Activated T-helper 9 cell treated with anti-CD3 and anti-CD28 coated beads, Interleukin-2, amount 50 U/mL, for 16 hours (primary cell): ENCODE measurements around the gene DYNC1H1.

ENCODE experiments used
- DNase-seq: peaks from one replicate; pipeline ENCODE4 v3.0.0-alpha.2; 2020; ENCODE audit warnings: low read depth

Gene DYNC1H1

GRCh38 chr14:102089621-102090343 lies 125.4 kb downstream of the DYNC1H1 start:
- DNase-seq, result no peak

DNA sequence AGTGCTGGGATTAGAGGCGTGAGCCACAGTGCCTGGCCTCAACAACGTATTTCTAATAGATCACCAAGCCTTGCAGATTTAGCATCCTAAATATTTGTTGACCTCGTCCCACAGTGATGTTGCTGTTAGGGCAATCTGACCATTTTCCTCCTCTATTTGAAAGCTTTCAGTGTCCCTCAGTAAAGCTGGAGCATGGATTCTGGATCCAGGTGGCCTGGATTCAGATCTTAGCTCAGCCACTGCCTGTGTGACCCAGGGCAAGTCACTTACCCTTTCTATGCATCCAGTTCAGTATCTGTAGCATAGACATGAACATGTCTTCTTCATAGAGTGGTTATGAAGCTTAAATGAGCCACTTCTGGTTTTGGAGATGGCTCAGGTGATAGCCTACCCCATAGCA lies 126.3 kb downstream of the DYNC1H1 start:
- DNase-seq, result no peak

GRCh38 chr14:102092806-102093205 lies 128.4 kb downstream of the DYNC1H1 start:
- no peak for DNase-seq

DNA sequence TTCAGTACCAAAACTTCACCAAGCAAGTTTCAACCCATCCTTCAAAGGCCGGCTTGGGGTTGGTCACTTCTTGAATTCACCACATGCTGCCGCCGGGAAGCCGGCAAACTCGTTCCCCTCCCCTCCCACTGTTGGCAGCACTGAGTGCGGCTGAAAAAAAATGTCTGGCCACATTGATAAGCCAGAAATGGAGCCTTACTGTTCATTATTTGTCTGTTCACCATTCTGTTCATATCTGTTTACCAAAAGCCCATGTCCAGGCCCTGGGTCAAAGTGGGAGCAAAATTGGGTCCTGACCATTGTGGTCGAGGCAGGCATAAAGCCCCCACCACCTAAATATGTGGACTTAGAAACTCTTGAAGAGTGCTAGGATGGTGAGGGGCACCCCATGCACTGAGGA lies 129.7 kb downstream of the DYNC1H1 start:
- no peak for DNase-seq

GRCh38 chr14:102095231-102095870 lies 131.0 kb downstream of the DYNC1H1 start:
- DNase-seq, result no peak

- no peak for DNase-seq
These were observed 131.6 kb downstream of the DYNC1H1 start for GRCh38 chr14:102095871-102096568.

DNA sequence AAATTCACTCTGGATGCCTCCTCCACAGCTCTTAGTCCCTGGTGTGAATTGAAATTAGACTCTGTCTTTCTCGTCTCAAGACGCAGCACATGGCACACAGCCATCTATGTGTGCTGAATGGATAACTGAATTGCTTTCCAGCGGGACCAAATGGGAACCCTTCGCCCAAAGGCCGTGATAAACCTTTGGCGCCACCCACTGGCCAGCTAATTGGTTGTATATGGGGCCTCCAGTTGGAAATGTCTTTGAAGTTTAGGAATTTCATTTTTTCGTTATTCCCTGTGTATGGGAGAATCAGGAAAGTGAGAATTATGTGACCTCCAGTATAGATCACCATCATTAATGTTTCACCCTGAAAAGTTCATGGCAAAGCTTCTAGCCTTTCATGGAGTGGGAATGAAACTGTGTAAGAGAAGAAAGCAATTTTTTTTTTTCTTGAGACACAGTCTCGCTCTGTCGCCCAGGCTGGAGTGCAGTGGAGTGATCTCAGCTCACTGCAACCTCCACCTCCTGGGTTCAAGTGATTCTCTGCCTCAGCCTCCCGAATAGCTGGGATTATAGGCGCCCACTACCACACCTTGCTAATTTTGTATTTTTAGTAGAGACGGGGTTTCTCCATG lies 132.3 kb downstream of the DYNC1H1 start:
- DNase-seq, result peak; percentile 54

DNA sequence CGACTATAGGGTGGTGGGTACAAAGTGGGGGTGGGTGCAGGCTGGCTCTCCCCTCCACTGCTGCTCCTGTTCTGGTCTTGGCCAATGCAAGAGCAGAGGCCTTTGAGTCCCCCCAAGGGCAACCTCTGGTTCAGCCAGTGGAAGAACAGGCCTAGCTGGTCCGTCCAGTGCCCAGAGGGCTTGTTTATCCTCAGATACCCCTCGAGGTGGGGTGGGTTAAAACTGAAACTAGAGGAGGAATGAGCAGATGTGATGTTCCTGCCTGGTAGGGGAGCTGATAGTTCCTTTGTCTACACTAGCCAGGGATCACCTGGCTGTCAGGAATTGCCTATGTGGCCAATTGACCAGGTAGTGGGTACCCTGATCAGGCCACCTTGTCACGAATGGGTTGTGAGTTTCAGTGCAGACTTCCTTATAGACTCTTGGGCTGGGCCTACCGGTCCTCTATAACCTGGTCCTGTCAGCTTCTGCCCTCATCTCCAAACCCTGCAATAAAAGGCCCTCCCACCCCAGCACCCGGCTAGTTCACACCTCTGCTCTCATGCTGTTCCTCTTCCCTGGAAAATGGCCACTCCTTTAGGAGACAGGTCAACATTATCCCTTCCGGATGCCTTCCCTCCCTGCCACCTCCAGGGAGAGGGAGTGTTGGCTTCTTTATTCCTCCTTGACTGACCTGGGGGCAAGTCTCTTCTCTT lies 133.2 kb downstream of the DYNC1H1 start:
- no peak for DNase-seq

DNA sequence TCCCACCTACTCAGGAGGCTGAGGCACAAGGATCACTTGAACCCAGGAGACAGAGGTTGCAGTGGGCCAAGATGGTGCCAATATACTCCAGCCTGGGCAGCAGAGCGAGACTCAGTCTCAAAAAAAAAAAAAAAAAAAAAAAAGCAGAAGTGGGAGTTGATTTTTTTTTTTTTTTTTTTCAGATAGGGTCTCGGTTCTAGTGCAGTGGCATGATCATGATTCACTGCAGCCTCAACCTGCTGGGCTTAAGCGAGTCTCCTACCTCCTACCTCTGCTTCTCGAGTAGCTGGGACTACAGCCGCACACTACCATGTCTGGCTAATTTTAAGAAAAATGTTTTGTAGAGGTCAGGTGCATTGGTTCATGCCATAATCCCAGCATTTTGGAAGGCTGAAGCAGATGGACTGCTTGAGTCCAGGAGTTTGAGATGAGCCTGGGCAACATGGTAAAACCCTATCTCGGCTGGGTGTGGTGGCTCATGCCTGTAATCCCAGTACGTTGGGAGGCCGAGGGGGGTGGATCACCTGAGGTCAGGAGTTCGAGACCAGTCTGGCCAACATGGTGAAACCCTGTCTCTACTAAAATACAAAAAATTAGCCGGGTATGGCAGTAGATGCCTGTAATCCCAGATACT lies 138.8 kb downstream of the DYNC1H1 start:
- no peak for DNase-seq

DNA sequence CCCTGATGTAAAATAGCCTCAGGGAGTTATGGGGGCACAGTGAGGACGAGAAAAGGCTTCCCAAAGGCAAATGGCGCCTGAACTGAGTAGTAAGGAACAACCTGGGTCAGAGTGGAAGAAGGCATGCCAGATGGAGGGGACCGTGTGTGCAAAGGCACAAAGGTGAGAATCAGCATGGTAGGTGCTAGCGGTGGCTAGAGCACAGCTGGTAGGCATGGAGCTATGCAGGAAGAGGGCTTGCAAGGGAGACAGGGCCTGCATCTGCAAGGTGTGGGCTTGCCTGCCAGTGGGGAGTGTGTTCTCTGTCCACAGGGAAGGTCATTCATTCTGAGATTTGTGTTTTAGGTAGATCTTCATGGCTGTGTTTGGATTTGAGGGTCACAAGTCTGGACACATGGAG lies 141.0 kb downstream of the DYNC1H1 start:
- DNase-seq, result no peak
